Testis (tissue), 3 donors: ENCODE results near the gene GFRA1. TPM values are rescaled to one million over a fixed set of nuclear protein-coding genes. Genes with fewer than 3 reads are reported as not detected.

ENCODE experiments used
- DNase-seq: peaks from one replicate; pipeline ENCODE4 v3.0.0-alpha.2; 2019
- H3K27ac ChIP-seq, 2 donors: fragments of 200-600 bp; sonication (generic); one replicate each; pipeline ENCODE4 v1.5.1; 2019
- H3K27me3 ChIP-seq: fragments of 200-600 bp; sonication (generic); one replicate; pipeline ENCODE4 v1.5.1; 2019
- H3K36me3 ChIP-seq: fragments of 200-600 bp; sonication (generic); one replicate; pipeline ENCODE4 v1.5.1; 2017; ENCODE audit warnings: low read depth; ENCODE audit errors: missing control alignments
- H3K4me1 ChIP-seq: fragments of 200-600 bp; sonication (generic); one replicate; pipeline ENCODE4 v1.5.1; 2019
- H3K4me3 ChIP-seq, 2 donors: fragments of 200-600 bp; sonication (generic); one replicate each; pipeline ENCODE4 v1.5.1; 2017 to 2019
- H3K9me3 ChIP-seq: fragments of 200-600 bp; sonication (generic); one replicate; pipeline ENCODE4 v1.5.1; 2017
- CTCF ChIP-seq, 3 experiments: fragments of 450-650 bp in 2 of 3; fragments of 200-600 bp in 1 of 3; sonication (generic) in 1 of 3; IDR thresholded peaks; one replicate each; pipeline ENCODE4 v1.5.1; 2016 to 2019; ENCODE audit warnings: antibody characterized with exemption in 3 of 3, mild to moderate bottlenecking in 2 of 3, moderate library complexity in 1 of 3
- POLR2A ChIP-seq: fragments of 450-650 bp; IDR thresholded peaks from one replicate; pipeline ENCODE4 v1.6.1; 2017; ENCODE audit warnings: antibody characterized with exemption, mild to moderate bottlenecking, moderate library complexity
- WGBS, 2 donors: methylation state at CpG; one replicate each; pipeline ENCODE4 v1.1.5; 2018; 5-methylcytosine and 5-hydroxymethylcytosine counted together
- intact Hi-C: fragments of 100-400 bp; cut with DNase I; formaldehyde crosslinking; loops from one replicate; pipeline ENCODE4 v1.15.1; 2023; ENCODE audit warnings: low total_unique reads
- polyA plus RNA-seq: library from polyadenylated mRNA; stranded (reverse); fragments of 350-450 nt; fragmentation: Illumina TruSeq; extraction: RNeasy Lipid Tissue Mini Kit (QIAGEN cat#74804); gene quantifications from one replicate; pipeline ENCODE4 v1.2.3, GENCODE V29; 2014; ENCODE audit warnings: low read depth, low replicate concordance; ENCODE audit not compliant: insufficient read depth
- total RNA-seq, 2 donors: library from RNA; depleted of rRNA; stranded (reverse); fragments of >200 nt; gene quantifications; one replicate each; pipeline ENCODE4 v1.2.3, GENCODE V29; 2016

GFRA1 gene
- total and polyA plus RNA-seq, 3 donors from 2014 or later, result 8.6 to 23.8 (median 17.7) TPM

- no peak for DNase-seq
- TF ChIP-seq POLR2A (no peak), CTCF (IDR thresholded peaks at IDR 0.05) (no peak)
- no peaks in the 10 kb centered on the region for H3K4me1 ChIP-seq
- no peaks in the 10 kb centered on the region for H3K9me3 ChIP-seq
- H3K4me3 ChIP-seq, result no peak overlapping the region
- H3K27me3 ChIP-seq, result no peaks in the 10 kb centered on the region
- WGBS, 2 donors, result 77 to 82% methylated on average over 2 of the region's 2 CpGs
- no peaks in the 10 kb centered on the region for H3K36me3 ChIP-seq
- intact Hi-C loops, result no loop called here
- no peak overlapping the region for H3K27ac ChIP-seq
These were observed 115.0 kb downstream of the GFRA1 start for GRCh38 chr10:116158036-116158435.

GRCh38 chr10:116157485-116157884, 115.5 kb downstream of the GFRA1 start:
- DNase-seq, result no peak
- Histone ChIP-seq H3K27me3 (no peaks in the 10 kb centered on the region), H3K36me3 (no peaks in the 10 kb centered on the region), H3K27ac (no peak overlapping the region), H3K4me3 (no peak overlapping the region), H3K9me3 (no peaks in the 10 kb centered on the region), H3K4me1 (no peaks in the 10 kb centered on the region)
- intact Hi-C loops, result no loop called here
- no peak for TF ChIP-seq CTCF (IDR thresholded peaks at IDR 0.05)
- TF ChIP-seq POLR2A, result no peak
- WGBS, 2 donors, result 71 to 92% methylated on average over 1 of the region's 1 CpG

- Histone ChIP-seq H3K9me3 (no peaks in the 10 kb centered on the region), H3K4me1 (no peaks in the 10 kb centered on the region), H3K27me3 (no peaks in the 10 kb centered on the region), H3K4me3 (no peak overlapping the region), H3K27ac (no peak overlapping the region), H3K36me3 (no peaks in the 10 kb centered on the region)
- intact Hi-C loops, result no loop called here
- 77 to 79% methylated on average over 5 of the region's 5 CpGs for WGBS, 2 donors
- no peak for DNase-seq
- TF ChIP-seq CTCF (IDR thresholded peaks at IDR 0.05) (no peak), POLR2A (no peak)
These were observed 116.2 kb downstream of the GFRA1 start for GRCh38 chr10:116156819-116157218.

- 75 to 100% methylated on average over 1 of the region's 1 CpG for WGBS, 2 donors
- DNase-seq, result no peak
- Histone ChIP-seq H3K27me3 (no peaks in the 10 kb centered on the region), H3K9me3 (no peaks in the 10 kb centered on the region), H3K4me1 (no peaks in the 10 kb centered on the region), H3K27ac (no peak overlapping the region), H3K4me3 (no peak overlapping the region), H3K36me3 (no peaks in the 10 kb centered on the region)
- TF ChIP-seq POLR2A (no peak), CTCF (IDR thresholded peaks at IDR 0.05) (no peak)
- intact Hi-C loops, result no loop called here
These were observed 117.8 kb downstream of the GFRA1 start for GRCh38 chr10:116155191-116155590.

- no peak for TF ChIP-seq CTCF (IDR thresholded peaks at IDR 0.05)
- TF ChIP-seq POLR2A, result no peak
- 100% methylated on average over 1 of the region's 1 CpG for WGBS, 2 donors
- H3K4me3 ChIP-seq, result no peak overlapping the region
- H3K36me3 ChIP-seq, result no peaks in the 10 kb centered on the region
- H3K27me3 ChIP-seq, result no peaks in the 10 kb centered on the region
- intact Hi-C loops, result no loop called here
- H3K27ac ChIP-seq, result no peak overlapping the region
- H3K4me1 ChIP-seq, result no peaks in the 10 kb centered on the region
- no peak for DNase-seq
- H3K9me3 ChIP-seq, result no peaks in the 10 kb centered on the region
These were observed 118.4 kb downstream of the GFRA1 start for GRCh38 chr10:116154651-116155050.
